Measurements from ENCODE around the gene HAUS8.
"Not testable (repeated sequence)": the region's sequence is repeated elsewhere in the genome, so short reads cannot be mapped to it uniquely, and the experiment has no call there.

Gene HAUS8, protein sequence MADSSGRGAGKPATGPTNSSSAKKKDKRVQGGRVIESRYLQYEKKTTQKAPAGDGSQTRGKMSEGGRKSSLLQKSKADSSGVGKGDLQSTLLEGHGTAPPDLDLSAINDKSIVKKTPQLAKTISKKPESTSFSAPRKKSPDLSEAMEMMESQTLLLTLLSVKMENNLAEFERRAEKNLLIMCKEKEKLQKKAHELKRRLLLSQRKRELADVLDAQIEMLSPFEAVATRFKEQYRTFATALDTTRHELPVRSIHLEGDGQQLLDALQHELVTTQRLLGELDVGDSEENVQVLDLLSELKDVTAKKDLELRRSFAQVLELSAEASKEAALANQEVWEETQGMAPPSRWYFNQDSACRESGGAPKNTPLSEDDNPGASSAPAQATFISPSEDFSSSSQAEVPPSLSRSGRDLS

DNA sequence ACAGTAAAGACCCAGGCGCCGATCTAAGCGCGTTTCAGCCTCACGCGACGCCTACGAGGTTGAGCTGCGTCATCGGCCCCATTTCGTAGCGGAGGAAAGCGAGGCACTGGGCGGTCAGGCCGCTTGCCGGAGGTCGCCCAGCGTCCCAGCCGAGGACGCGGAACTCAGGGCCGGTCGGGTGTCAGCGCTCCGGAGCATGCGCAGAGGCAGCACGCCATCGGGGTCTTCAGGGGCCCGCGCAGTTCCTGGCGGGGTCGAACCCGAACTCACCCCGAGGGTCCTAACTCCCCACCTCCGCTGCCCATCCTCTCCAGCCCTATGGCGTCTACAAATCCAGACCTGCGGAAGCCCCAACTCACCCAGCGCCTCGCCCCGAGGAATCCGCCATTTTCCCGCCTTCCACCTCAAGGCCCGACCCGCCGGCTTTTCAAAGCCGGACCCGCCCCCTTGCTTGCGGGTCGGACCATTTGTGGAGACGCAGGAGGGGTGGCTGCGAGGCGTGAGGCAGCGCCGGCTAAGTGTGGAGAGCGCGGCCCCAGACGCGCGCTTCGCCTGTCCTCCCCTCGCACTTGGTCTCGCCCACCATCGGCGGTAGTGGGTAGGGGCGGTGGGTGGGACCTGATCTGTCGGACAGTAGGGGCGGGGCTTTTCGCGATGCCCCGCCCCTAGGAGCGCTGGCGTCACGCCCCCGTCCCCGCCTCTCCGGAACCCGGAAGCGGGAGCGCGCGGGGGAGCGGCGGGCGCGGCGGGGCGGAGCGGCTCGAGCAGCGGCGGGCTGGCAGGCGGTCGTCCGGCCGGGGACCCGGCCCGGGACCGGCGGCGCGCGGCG is at the start of gene HAUS8, which contains the start of gene MYO9B:
TSS of gene HAUS8 (minus strand) at position 418 of the 829 bp plus-strand sequence. CDS start at position 388, 30 bp downstream.
TSS of gene MYO9B (plus strand) at position 743 of the 829 bp plus-strand sequence. CDS start 25,941 bp downstream, outside the sequence.
- in situ Hi-C loops (cut with MboI; ENCODE audit: low sequenced_read_pairs) = no loop called here

DNA sequence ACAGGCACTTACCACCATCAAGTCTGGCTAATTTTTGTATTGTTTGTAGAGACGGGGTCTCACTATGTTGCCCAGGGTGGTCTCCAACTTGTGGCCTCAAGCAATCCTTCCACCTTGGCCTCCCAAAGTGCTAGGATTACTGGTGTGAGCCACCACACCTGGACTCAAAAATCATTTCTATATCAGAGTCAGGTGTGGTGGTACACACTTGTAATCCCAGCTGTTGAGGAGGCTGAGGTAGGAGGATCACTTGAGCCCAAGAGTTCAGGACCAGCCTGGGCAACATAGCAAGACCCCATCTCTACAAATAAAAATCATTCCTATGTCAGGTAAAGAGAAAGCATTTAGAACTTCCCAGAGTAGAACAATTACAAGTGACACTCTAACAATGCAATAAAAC is 48.8 kb upstream of the HAUS8 start:
- in situ Hi-C loops (cut with MboI; ENCODE audit: low sequenced_read_pairs) = no loop called here

DNA sequence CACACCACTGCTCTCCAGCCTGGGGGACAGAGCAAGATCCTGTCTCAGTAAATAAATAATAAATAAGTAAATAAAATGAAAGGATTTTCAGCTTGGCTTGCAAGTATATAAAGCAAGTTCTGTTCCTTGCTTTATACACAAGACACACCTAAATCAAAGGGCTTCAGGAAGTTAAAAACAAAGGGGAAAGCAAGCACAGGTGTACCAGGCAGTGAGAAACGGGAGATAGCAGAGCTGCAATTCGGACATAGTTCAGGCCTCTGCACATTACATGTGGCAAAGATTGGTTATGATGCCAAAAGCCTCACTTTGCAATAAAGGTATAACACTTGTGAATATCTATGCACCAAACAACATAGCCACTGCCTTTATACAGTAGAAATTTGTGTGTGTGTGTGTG is 47.8 kb upstream of the HAUS8 start:
- in situ Hi-C loops (cut with MboI; ENCODE audit: low sequenced_read_pairs) = no loop called here

DNA sequence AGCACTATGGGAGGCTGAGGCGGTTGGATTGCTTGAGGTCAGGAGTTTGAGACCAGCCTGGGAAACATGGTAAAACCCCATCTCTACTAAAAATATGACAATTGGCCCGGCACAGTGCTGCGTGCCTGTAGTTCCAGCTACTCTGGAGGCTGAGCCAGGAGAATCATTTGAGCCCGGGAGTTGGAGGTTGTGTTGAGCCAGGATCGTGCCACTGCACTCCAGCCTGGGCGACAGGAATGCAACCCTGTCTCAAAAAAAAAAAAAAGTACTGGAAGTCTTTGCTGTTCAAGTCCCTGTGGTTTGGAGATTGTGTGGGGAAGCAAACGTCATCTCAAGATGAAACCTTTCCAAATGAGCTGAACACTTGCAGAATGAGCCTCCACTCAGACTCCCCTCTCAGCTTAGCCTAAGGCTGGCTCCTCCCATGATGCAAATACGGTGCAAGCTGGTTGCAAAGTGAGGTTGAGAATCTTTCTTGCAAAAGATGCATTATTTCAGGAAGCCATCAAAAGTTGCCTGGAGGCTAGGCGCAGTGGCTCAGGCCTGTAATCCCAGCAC is 46.6 kb upstream of the HAUS8 start:
- in situ Hi-C loops (cut with MboI; ENCODE audit: low sequenced_read_pairs) = no loop called here

DNA sequence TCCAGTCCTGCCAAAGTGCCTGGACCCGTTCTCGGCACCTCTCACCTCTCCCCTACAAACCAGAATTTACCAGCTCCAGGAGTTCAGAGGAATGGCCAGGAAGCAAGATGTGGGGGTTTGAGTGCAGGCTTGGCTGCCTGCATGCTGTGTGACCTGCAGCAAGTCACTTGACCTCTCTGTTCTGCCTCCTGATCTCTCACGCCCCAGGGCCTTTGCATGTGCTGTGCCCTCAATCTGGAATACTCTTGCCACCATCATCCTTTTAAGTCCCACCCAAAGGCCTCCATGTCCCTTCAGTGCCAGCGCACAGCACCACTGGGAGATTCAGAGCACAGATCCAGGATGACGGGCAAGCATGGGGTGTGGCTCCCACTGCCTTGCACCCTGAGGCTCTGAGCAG is 43.7 kb upstream of the HAUS8 start:
- in situ Hi-C loops (cut with MboI; ENCODE audit: low sequenced_read_pairs) = no loop called here

DNA sequence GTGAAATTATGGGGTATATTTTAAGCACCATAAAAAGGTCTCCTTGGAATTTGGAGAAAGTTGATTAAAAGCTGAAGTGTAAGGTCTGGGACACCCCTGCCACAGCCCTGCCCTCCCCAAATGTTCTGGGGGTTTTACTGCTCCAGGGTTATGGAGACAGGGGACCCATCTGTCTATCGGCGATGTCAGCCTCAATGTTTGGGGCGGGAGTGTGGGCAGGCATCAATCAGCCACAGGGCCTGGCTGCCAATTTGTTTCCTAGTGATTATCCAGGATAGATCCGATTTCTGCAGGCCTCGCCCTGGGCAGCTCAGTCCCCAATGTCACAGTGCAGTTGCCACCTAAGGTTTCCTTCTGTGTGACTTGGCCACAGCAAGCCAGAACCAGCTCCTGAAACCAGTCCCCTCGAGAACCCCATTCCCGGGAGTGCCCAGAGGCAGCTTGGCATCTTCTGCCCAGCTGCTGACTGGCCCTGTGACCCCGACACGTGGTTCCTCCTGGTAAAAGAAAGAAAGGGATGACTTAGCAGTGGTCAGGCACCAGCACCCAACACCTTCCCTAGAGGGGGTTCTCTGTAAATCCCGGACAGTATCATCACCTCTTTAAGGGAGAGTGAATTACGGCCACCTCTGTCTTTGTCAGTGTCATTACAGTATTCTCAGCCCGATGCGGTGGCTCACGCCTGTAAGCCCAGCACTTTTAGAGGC is 41.9 kb upstream of the HAUS8 start:
- in situ Hi-C loops (cut with MboI; ENCODE audit: low sequenced_read_pairs) = no loop called here

DNA sequence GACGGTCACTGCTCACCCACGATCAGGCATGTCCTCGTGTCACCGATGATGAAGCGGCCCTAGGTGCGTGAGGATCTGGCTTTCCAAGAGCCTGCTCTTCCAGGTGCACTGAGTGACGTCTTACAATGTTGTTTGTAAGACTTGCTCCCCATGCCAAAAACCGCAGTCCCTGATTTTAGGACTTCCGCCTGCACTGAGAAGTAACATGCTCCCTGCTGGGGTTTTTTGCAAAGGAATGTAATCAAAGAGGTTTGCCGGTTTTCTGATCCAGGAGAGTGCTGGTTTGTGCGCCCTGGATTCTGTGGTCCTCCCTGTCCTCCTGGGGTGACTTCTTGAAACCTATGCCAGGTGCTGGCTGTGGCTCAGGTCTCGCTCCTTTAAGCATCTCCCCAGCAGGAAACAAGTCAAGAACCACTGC is 39.2 kb upstream of the HAUS8 start:
- in situ Hi-C loops (cut with MboI; ENCODE audit: low sequenced_read_pairs) = no loop called here

DNA sequence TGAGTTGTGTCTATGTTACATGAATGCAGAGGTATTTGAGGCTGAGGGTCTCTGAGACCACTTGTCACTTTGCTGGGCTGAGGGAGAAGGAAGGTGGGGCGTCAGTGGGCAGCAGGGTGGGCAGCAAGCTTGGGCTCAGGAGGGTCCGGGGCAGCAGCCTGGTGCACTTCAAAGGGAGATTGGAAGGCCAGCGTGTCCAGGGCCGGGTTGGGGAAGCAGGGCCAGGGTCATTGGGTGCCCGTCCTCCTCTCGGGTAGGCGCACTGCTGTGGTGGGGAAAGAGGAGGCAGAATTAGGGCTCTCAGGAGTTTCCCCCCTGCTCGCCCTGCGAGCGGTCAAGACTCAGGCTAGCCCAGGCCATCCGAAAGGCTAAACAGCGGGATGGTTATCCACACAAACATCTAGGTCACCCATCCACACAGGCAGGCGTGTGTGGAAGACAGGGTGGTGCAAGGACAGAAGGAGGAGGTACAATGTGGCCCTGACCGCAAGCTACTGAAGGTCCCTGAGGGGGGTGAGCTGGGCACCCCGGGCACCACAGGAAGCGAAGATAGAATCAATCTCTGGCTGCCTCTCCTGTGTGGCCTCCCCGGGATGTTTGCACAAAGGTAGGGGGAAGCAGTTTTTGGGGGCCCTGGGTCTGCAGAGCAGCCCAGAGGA is 38.0 kb upstream of the HAUS8 start:
- in situ Hi-C loops (cut with MboI; ENCODE audit: low sequenced_read_pairs) = no loop called here

DNA sequence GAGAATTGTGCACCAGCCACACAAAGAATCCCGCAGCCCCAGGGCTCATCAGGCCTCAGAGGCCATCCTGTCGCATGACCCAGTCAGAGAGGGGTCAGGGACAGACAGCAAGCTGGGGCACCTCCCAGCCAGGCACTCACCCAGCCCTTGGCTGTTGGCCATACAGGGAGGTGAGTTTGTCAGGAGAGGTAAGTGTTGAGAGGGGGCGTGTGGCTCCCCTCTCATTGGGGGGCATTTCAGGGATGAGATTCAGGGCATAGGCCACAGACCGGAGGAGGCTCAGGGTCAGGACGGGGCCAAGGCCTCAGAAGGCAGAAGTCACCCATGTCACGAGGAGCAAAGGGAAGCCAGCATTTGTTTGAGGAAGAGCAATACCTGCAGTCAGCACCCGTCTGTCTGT is 37.4 kb upstream of the HAUS8 start:
- in situ Hi-C loops (cut with MboI; ENCODE audit: low sequenced_read_pairs) = no loop called here

DNA sequence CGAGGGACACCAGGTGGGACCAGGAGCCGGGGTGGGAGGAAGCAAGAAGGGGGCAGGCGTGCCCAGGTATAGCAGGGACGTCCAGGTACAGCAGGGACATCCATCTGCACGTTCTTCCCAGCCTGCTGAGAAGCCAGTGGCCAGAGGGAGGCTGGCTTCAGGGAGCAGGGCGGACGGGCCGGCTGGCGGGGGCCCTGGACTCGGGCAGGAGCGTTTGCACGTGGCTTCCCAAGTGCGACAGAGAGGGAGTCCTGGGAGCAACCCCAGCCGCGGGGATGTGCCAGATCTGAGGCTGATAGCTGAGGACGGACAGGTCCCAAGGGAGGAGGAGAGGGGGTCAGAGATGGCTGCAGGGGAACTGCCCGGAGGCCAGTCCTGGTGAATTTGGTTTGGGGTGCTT is 37.0 kb upstream of the HAUS8 start:
- in situ Hi-C loops (cut with MboI; ENCODE audit: low sequenced_read_pairs) = no loop called here

DNA sequence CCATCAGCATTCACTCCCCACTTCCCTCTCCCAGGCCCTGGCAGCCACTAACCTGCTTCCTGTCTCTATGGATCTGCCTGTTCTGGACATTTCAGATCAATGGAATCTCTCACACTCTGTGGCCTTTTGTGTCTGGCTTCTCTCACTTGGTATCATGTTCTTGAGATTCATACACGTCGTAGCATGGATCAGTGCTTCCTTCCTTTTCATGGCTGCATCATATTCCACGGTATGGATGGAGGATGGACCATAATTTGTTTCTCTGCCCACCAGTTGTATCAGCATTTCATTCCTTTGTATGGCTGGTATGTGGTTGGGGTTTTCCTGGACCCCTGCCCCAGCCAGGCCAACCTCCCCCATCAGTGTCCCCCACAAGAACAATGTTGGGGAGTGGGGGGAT is 36.5 kb upstream of the HAUS8 start:
- in situ Hi-C loops (cut with MboI; ENCODE audit: low sequenced_read_pairs) = no loop called here

DNA sequence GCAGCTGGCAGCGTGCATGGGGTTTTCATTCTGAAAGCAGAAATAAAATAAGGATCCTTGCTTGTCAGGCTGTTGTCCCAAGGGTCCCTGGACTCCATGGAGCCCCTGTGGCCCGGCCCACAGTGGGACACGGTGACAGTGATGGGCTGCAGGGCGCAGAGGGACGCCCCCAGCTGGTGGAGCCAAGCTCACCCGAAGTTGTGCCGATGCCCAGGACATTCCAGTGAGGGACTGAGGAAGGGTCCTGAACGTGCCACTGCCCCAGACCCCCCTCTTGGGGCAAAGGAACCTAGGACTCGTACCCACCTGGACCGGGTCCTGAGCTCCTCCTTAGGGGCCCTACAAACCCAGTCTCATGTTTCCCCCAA is 35.3 kb upstream of the HAUS8 start:
- in situ Hi-C loops (cut with MboI; ENCODE audit: low sequenced_read_pairs) = no loop called here

DNA sequence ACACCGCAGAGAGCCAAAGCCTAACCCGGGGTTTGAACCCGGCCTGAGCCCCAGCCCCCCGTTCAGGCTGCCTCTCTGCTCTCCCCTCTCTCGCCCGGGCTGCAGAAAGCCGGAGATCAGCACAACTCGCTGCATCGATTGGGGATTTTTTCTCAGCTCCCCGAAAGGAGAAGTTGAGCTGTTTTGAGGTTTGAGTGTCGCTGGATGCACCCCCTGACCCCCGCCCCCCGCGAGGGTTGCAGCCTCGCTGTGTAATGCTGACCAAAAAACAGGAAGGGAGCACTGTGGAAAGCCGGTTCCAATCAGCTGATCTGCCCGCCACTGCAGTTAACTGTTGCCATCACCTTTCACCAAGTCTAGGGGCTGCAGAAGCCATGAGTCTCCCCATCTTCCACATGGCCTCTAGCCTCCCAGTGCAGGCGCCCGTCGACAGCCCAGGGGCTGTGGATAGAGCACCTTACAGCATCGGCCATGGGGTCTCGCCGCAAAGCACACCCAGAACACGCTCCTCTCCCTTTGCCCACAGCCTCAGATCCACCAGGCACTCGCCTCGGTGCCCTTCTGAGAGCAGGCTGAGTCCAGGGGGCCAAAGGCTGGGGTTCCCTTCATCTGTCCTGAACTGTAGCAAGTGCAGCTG is 34.8 kb upstream of the HAUS8 start:
- in situ Hi-C loops (cut with MboI; ENCODE audit: low sequenced_read_pairs) = no loop called here

DNA sequence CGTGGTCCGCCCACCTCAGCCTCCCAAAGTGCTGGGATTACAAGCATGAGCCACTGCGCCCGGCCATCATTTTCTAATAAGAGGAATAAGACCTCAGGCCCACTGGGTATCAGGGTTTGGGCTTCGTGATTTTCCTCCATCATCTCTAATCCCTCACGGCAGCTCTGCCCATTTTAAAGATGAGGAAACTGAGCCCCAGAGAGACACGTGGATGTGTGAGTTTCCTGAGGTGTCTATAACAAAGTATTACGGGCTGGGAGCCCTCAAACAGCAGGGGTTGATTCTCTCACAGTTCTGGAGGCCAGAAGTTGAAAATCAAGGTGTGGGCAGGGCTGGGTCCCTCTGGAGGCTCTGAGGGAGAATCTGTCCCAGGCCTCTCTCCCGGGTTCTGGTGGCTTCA is 34.0 kb upstream of the HAUS8 start:
- in situ Hi-C loops (cut with MboI; ENCODE audit: low sequenced_read_pairs) = no loop called here

DNA sequence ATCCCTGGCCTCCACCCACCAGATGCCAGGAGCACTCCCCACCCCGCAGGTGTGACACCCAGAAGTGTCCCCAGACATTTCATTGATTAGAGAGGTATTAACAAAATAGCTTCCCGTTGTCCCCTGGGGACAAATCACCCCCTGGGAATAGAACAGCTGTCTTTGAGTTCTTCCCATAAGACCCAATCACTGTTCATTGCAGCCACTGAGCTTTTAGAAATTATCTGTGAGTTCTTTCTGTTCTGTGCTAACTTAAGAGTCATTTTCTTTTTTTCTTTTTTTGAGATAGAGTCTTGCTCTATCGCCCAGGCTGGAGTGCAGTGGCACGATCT is 33.2 kb upstream of the HAUS8 start:
- in situ Hi-C loops (cut with MboI; ENCODE audit: low sequenced_read_pairs) = no loop called here

DNA sequence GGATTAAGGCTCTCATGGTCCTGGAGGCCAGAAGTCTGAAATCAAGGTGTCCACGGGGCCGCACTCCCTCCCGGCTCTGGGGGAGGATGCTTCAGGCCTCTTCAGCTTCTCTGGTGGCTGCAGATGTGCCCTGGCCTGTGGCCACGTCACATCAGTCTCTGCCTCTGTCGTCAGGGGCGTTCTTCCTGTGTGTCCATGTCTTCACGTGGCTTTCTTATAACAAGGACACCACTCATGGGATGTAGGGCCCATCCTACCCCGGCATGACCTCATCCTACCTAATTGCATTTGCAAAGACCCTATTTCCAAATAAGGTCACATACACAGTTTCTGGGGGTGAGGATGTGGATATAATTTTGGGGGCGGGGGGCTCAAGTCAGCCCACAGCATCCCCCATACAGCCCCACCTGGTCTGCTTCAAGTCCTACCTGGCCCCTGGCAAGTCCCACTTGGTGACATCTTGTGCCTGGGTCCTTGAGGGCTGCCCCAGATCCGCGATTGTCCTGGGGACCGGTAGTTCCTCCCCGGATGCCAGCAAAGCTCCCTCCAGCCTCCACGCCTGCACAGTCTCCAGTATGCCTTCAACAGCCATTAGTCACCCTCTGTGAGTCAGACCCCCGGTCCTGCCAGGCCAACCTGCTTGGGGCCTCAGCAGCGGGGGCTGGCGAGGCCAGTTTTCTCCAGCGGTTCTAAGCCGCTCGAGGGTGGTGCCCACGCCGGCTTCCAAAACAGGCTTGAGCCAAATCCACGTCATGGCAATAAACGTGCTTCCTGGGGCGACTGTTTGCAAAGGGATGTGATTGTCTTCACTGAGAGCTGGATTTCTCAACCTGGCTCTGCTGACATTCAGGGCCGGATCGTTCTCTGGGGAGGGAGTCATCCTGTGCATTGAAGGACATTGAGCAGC is 32.5 kb upstream of the HAUS8 start:
- in situ Hi-C loops (cut with MboI; ENCODE audit: low sequenced_read_pairs) = no loop called here

DNA sequence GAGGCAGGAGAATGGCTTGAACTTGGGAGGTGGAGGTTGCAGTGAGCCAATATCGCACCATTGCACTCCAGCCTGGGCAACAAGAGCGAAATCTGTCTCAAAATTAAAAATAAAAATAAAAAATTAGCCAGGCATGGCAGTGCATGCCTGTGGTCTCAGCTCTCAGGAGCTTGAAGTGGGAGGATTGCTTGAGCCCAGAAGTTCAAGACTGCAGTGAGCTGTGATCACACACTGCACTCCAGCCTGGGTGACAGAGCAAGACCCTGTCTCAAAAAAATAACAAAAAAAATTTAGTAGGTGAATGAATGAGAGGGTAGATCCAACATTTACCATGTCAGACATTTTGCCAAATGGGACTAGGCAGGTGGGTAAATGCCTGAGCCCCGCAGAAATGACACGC is 31.7 kb upstream of the HAUS8 start:
- in situ Hi-C loops (cut with MboI; ENCODE audit: low sequenced_read_pairs) = not testable (repeated sequence)

DNA sequence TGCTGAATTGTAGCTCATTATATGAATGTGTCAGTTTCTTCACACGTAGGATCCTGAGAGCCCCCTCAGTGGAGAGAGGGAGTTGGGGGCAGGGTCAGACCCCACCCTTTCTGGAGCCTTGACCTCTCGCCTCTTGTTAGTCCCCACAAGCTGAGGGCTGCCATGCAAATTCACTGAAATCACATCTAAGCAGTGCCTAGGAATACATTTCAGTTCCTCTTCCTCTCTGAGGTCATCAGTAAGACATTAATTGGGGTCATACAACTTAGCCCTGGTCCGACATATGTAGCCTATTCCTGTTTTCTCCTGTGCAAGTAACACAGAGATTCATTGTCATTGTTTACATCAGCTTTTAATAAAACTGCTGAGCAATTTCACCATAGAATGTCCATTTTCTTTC is 30.3 kb upstream of the HAUS8 start:
- in situ Hi-C loops (cut with MboI; ENCODE audit: low sequenced_read_pairs) = no loop called here

DNA sequence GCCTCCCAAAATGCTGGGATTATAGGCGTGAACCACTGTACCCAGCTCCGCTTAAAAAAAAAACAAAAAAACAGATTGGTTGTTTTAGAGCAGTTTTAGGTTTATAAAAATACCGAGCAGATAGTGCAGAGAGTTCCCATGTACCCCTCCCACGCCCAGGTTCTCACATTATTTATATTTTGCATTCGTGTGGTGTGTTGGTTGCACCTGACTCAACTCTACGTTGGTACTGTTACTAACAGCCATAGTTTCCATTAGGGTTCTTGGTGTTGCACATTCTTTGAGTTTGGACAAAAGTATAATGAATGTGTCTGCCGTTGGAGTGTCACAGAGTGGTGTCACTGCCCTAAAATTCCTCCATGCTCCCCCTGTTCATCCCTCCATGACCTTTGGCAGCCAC is 29.4 kb upstream of the HAUS8 start:
- in situ Hi-C loops (cut with MboI; ENCODE audit: low sequenced_read_pairs) = no loop called here
